ENCODE results near the gene UTP3. TPM values are rescaled to one million over a fixed set of nuclear protein-coding genes. Genes with fewer than 3 reads are reported as not detected.
"Not testable (repeated sequence)": the region's sequence is repeated elsewhere in the genome, so short reads cannot be mapped to it uniquely, and the experiment has no call there.

Gene UTP3
- total and polyA plus RNA-seq, 10 donors, result 29.0 to 51.3 (median 38.0) TPM

GRCh38 chr4:70688795-70689231 is 481 bp downstream of the UTP3 start:
- Histone ChIP-seq H3K4me3 (peak overlapping the region; percentile 73 to 84 (median 82)), H3K36me3 (peaks cover 0 to 31% (median 5%) of the 10 kb centered on the region in 6 donors), H3K4me1 (peaks cover 26 to 61% (median 49%) of the 10 kb centered on the region in 6 donors), H3K9me3 (no peaks in the 10 kb centered on the region), H3K27me3 (replicated peaks in 1 of 7) (no peaks in the 10 kb centered on the region), H3K27ac (peak overlapping the region; percentile 89 to 99 (median 92))
- intact Hi-C loops (cut with DNase I; ENCODE audit: low total_unique reads), result loop anchor here (10.0 kb wide), 1 partner anchor 306 kb away; the partner anchor contains the start of gene DCK
- WGBS, 5 donors, result 1 to 4% (median 2%) methylated on average over 19 of the region's 19 CpGs
- peak; percentile 75 for DNase-seq
- TF ChIP-seq POLR2AphosphoS5 (IDR thresholded peaks at IDR 0.05) (no peak), CTCF (IDR thresholded peaks at IDR 0.05 in 8 of 11, conservative IDR thresholded peaks at IDR 0.05 in 3 of 11) (no peak), POLR2A (IDR thresholded peaks at IDR 0.05) (no peak)

DNA sequence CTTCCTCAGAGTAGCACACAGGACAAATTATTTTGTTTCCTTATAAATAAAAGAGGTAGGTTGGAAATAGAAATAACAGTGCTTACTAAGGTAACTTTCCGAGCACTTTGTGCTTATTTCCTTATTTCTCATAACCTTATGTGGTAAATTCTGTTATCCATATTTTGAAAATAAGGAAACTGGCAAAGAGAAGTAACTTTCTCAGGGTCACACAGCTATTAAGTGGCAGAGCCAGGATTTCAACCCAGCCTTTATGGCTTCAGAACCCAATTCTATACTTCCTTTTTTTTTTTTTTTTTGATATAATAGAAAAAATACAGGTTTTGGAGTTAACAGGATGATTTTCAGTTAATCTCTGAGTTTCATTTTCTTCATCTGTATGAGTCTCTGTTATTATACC is 3.3 kb downstream of the UTP3 start:
- TF ChIP-seq POLR2AphosphoS5 (IDR thresholded peaks at IDR 0.05) (no peak), CTCF (IDR thresholded peaks at IDR 0.05 in 8 of 11, conservative IDR thresholded peaks at IDR 0.05 in 3 of 11) (no peak), POLR2A (IDR thresholded peaks at IDR 0.05) (no peak)
- WGBS, 5 donors, result 20 to 50% (median 42%) methylated on average over 1 of the region's 1 CpG
- H3K27ac ChIP-seq, result peak overlapping the region in 5 of 8 donors; percentile 13 to 68 (median 39)

DNA sequence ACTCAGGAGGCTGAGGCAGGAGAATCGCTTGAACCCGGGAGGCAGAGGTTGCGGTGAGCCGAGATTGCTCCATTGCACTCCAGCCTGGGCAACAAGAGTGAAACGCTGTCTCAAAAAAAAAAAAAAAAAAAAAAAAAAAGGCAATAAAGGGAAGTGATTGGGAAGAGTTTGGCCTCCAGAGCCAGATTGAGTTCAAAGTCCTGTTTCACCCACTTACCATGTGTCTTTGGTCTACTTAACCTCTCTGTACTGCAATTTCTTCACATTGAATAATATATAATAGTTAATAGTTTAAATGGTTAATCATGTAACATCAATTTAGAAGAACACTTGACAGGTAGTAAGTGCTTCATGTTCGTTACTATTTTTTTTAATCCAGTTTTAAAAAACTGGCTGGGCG is 6.3 kb downstream of the UTP3 start:
- H3K4me3 ChIP-seq; DNase-seq; H3K27me3 ChIP-seq (replicated peaks in 1 of 7); H3K9me3 ChIP-seq; intact Hi-C loops (cut with DNase I; ENCODE audit: low total_unique reads); H3K27ac ChIP-seq: not testable (repeated sequence)
- H3K36me3 ChIP-seq, result peaks cover 0 to 32% (median 5%) of the 10 kb centered on the region in 6 donors
- peaks cover 19 to 45% (median 31%) of the 10 kb centered on the region in 6 donors for H3K4me1 ChIP-seq
- WGBS, 5 donors, result 93 to 99% (median 96%) methylated on average over 7 of the region's 7 CpGs

More for the DNA sequence above, 3.3 kb downstream of the UTP3 start:
- intact Hi-C loops (cut with DNase I; ENCODE audit: low total_unique reads), result no loop called here
- Histone ChIP-seq H3K4me1 (peaks cover 26 to 66% (median 49%) of the 10 kb centered on the region in 6 donors), H3K4me3 (peak overlapping the region in 1 of 8 donors; percentile 84), H3K36me3 (peaks cover 0 to 32% (median 5%) of the 10 kb centered on the region in 6 donors), H3K27me3 (replicated peaks in 1 of 7) (no peaks in the 10 kb centered on the region), H3K9me3 (no peaks in the 10 kb centered on the region)
- no peak for DNase-seq

DNA sequence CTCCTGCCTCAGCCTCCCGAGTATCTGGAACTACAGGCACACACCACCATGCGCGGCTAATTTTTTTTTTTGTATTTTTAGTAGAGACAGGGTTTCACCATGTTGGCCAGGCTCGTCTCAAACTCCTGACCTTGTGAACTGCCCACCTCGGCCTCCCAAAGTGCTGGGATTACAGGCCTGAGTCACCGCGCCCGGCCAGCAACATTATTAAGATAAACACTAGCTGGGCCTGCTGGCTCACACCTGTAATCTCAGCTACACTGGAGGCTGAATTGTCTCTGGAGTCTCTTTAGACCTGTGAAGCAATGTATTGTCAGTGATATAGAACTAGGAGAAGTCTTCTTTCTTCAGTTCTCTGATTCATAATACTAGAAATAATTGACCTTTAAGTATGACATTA is 10.1 kb downstream of the UTP3 start:
- H3K27ac ChIP-seq; H3K27me3 ChIP-seq (replicated peaks in 1 of 7); H3K4me3 ChIP-seq; H3K36me3 ChIP-seq; H3K9me3 ChIP-seq; intact Hi-C loops (cut with DNase I; ENCODE audit: low total_unique reads); DNase-seq: not testable (repeated sequence)
- H3K4me1 ChIP-seq, result peaks cover 0 to 15% (median 3%) of the 10 kb centered on the region in 6 donors
- 89 to 93% (median 92%) methylated on average over 8 of the region's 8 CpGs for WGBS, 5 donors

GRCh38 chr4:70700712-70701111 is 12.4 kb downstream of the UTP3 start:
- H3K27me3 ChIP-seq (replicated peaks in 1 of 7), result no peaks in the 10 kb centered on the region
- DNase-seq, result no peak
- no peak for TF ChIP-seq POLR2A (IDR thresholded peaks at IDR 0.05)
- no peak for TF ChIP-seq POLR2AphosphoS5 (IDR thresholded peaks at IDR 0.05)
- TF ChIP-seq CTCF (IDR thresholded peaks at IDR 0.05 in 8 of 11, conservative IDR thresholded peaks at IDR 0.05 in 3 of 11), result no peak
- no peak overlapping the region for H3K4me3 ChIP-seq
- H3K36me3 ChIP-seq, result peaks cover 0 to 5% (median 0%) of the 10 kb centered on the region in 6 donors
- WGBS, 5 donors, result 85 to 95% (median 92%) methylated on average over 5 of the region's 5 CpGs
- peaks cover 0 to 19% (median 11%) of the 10 kb centered on the region in 6 donors for H3K4me1 ChIP-seq
- no peak overlapping the region for H3K27ac ChIP-seq
- H3K9me3 ChIP-seq, result no peaks in the 10 kb centered on the region
- intact Hi-C loops (cut with DNase I; ENCODE audit: low total_unique reads), result loop anchor here (10.0 kb wide), 1 partner anchor 134 kb away; the partner anchor contains the start of gene GRSF1
